ENCODE results near the gene NHLH2.

GRCh38 chr1:115790846-115791245 is 50.1 kb downstream of the NHLH2 start:
- TF ChIP-seq FOXJ3 (CRISPR knock-in tag; IDR thresholded peaks at IDR 0.05) (no peak), ZBTB33 (IDR thresholded peaks at IDR 0.05; ENCODE audit: borderline replicate concordance, low read depth) (no peak)
